Neutrophil (primary cell): ENCODE data around the gene TTC7B.

Experiments
- H3K27ac ChIP-seq: fragments of 200-600 bp; sonication (generic); 2 replicates; pipeline ENCODE4 v1.5.1; 2016; ENCODE audit warnings: mild to moderate bottlenecking, moderate library complexity
- H3K27me3 ChIP-seq: fragments of 200-600 bp; sonication (generic); 2 replicates; pipeline ENCODE4 v1.6.0; 2016; ENCODE audit warnings: mild to moderate bottlenecking
- H3K36me3 ChIP-seq: fragments of 200-600 bp; sonication (generic); 2 replicates; pipeline ENCODE4 v1.5.1; 2017
- H3K4me1 ChIP-seq, 2 experiments: fragments of 200-600 bp in 1 of 2; sonication (generic) in 1 of 2; 1 replicate in 1 of 2; 2 replicates in 1 of 2; pipeline versions ENCODE4 v1.5.1 to v1.6.1; 2013 to 2016; ENCODE audit warnings: low read depth in 1 of 2, low read length in 1 of 2, mild to moderate bottlenecking in 1 of 2, moderate library complexity in 1 of 2; ENCODE audit not compliant: control insufficient read depth in 1 of 2, insufficient read depth in 1 of 2
- H3K4me3 ChIP-seq, 2 experiments: fragments of 200-600 bp in 1 of 2; sonication (generic) in 1 of 2; 1 replicate in 1 of 2; 2 replicates in 1 of 2; pipeline ENCODE4 v1.5.1; 2013 to 2016; ENCODE audit warnings: low read depth in 1 of 2, low read length in 1 of 2, mild to moderate bottlenecking in 1 of 2, moderate library complexity in 1 of 2
- H3K9me3 ChIP-seq: fragments of 200-600 bp; sonication (generic); 2 replicates; pipeline ENCODE4 v1.5.1; 2016
- TF ChIP-seq, protein P1 (sequence below): fragments of 200-600 bp; sonication (generic); IDR thresholded peaks from 2 replicates; pipeline ENCODE4 v1.5.1; 2016; ENCODE audit warnings: antibody characterized with exemption

Gene TTC7B

DNA sequence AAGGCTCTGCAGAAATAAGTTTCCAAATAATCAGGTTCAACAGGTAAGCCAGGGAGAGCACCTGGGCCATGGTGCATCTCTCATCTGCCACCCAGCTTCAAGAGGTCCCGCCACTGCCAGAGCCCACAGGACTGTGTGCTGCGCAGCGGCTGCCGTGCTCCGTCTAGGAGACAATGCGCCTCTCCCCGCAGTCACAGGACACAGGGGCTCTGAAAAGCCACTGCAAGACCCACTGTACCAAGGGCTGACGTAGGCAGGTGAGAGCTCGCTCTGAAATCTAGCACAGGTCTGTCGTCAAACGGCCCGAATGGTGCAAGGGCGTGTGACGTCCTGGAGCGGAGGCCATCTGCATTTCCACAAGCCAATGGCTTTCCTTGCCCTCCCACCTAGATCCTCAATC is 218.3 kb downstream of the TTC7B start:
- Histone ChIP-seq H3K4me3 (no peak overlapping the region), H3K4me1 (no peaks in the 10 kb centered on the region), H3K27ac (no peak overlapping the region), H3K27me3 (no peaks in the 10 kb centered on the region), H3K36me3 (peaks cover 15% of the 10 kb centered on the region), H3K9me3 (no peaks in the 10 kb centered on the region)
- TF ChIP-seq, protein P1, sequence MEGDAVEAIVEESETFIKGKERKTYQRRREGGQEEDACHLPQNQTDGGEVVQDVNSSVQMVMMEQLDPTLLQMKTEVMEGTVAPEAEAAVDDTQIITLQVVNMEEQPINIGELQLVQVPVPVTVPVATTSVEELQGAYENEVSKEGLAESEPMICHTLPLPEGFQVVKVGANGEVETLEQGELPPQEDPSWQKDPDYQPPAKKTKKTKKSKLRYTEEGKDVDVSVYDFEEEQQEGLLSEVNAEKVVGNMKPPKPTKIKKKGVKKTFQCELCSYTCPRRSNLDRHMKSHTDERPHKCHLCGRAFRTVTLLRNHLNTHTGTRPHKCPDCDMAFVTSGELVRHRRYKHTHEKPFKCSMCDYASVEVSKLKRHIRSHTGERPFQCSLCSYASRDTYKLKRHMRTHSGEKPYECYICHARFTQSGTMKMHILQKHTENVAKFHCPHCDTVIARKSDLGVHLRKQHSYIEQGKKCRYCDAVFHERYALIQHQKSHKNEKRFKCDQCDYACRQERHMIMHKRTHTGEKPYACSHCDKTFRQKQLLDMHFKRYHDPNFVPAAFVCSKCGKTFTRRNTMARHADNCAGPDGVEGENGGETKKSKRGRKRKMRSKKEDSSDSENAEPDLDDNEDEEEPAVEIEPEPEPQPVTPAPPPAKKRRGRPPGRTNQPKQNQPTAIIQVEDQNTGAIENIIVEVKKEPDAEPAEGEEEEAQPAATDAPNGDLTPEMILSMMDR = no peak

DNA sequence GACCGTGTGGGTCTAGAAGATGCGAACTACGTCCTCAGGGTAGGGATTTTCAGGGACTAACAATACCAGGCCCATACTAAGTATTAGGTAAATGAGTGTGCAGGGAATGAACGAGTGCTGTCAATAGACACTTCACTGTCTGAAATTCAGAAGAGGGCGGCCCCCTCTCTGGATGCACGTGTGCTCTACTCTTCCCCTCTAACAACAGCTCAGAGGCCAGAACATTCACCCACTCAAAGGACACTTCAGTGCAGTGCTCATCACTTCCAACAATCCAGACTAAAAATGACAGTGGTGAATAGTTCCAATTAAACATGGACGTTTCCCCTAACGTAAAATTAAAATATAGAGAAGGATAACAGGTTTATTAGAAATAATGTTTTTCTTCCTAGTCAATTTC is 219.5 kb downstream of the TTC7B start:
- Histone ChIP-seq H3K4me3 (no peak overlapping the region), H3K27me3 (no peaks in the 10 kb centered on the region), H3K9me3 (no peaks in the 10 kb centered on the region), H3K4me1 (no peaks in the 10 kb centered on the region), H3K27ac (no peak overlapping the region), H3K36me3 (peaks cover 21% of the 10 kb centered on the region)
- TF ChIP-seq, protein P1 = no peak

DNA sequence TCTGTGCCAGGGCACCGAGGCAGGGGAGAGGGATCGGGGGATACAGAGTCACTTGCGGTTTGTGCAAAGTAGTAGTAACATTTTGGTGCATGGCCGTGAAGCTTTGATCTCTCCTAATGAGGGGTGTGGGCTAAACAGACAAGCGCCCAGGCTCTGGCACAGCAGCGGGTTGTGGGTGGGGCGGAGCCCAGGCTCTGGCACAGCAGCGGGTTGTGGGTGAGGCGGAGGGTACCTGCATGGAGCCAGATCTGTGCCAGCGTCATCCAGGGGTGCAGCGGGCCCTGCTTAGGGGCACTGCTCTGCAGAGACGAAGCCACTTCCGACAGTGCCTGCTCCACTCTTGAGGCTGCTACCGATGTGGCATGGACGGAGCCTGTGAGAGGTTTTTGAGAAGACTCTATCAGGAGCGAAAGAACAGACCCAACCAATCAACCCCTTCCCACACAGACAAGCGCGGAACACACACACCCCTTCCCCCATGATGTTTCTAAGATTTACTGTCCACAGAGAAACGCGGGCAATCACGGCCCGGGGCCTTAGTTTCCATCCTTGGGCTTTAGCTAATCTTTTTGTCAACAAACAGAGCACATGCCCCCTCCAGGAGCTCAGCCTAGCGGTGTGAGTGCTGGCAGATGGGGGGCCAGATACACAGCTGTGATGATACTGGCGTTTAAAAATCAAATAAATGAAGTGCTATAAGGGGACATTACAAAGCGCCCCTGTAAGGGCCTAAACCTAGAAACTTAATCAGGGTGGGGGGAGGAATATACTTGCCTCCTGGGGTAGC is 222.8 kb downstream of the TTC7B start:
- Histone ChIP-seq H3K4me1 (no peaks in the 10 kb centered on the region), H3K27me3 (no peaks in the 10 kb centered on the region), H3K36me3 (peaks cover 48% of the 10 kb centered on the region), H3K9me3 (no peaks in the 10 kb centered on the region), H3K27ac (no peak overlapping the region), H3K4me3 (no peak overlapping the region)
- TF ChIP-seq, protein P1 = no peak

DNA sequence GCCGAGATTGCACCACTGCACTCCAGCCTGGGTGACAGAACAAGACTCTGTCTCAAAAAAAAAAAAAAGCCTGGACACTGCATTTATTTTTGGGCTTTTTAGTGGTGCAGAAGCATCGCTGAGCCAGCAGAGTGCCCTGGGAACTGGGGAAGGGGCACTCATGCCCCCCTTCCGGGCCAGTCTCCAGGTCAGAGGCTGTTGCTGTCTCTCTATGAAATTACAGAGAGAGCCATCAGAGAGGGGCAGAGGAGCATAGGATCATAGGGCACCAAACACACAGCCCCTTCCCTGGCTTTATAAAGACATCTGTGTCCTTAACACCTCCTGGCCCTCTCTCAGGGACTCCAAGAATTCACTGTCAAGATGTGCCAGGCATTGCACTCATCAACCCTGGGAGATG is 223.6 kb downstream of the TTC7B start:
- no peak overlapping the region for H3K27ac ChIP-seq
- no peaks in the 10 kb centered on the region for H3K27me3 ChIP-seq
- H3K4me3 ChIP-seq = no peak overlapping the region
- no peaks in the 10 kb centered on the region for H3K4me1 ChIP-seq
- H3K36me3 ChIP-seq = peaks cover 56% of the 10 kb centered on the region
- TF ChIP-seq, protein P1 = no peak
- H3K9me3 ChIP-seq = no peaks in the 10 kb centered on the region

DNA sequence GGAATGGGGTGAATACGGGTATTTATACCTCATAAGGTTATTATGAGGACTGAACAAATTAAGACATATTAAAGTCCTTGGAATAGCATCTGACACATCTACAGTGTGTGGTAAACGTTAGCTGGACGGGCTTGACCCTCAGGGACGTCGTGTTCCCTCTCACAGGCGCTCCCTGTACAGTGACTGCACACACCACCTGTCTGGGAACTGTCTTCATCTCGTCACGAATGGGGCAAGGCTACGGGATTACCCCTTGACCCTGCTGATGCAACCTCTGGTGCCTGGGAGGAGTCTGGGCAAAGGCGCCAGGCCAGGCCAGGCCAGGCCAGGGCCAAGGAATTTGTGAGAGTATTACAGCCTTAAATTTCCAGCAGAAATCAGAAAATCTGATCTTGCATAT is 228.3 kb downstream of the TTC7B start:
- no peak overlapping the region for H3K27ac ChIP-seq
- TF ChIP-seq, protein P1 = no peak
- no peaks in the 10 kb centered on the region for H3K27me3 ChIP-seq
- H3K9me3 ChIP-seq = no peaks in the 10 kb centered on the region
- H3K4me3 ChIP-seq = no peak overlapping the region
- H3K36me3 ChIP-seq = peaks cover 94% of the 10 kb centered on the region
- H3K4me1 ChIP-seq = no peaks in the 10 kb centered on the region
